ENCODE results near the gene IL36RN.
A peak's percentile ranks its signal among the peaks of the same experiment; 100 is the strongest.

The IL36RN gene

GRCh38 chr2:113058998-113059960 lies at the start of gene IL36RN:
IL36RN (plus strand) TSS chr2:113059198; CDS start chr2:113059439, 241 bp downstream.
- no peak for DNase-seq

- no peak for DNase-seq
These were observed 49.4 kb upstream of the IL36RN start for GRCh38 chr2:113009622-113010021.

- no peak for DNase-seq
These were observed 48.9 kb upstream of the IL36RN start for GRCh38 chr2:113010088-113010487.

GRCh38 chr2:113011108-113011507 lies 47.9 kb upstream of the IL36RN start:
- DNase-seq: no peak

- no peak for DNase-seq
These were observed 46.3 kb upstream of the IL36RN start for GRCh38 chr2:113012436-113013335.

GRCh38 chr2:113013336-113013661 lies 45.7 kb upstream of the IL36RN start:
- DNase-seq: no peak

- no peak for DNase-seq
These were observed 44.9 kb upstream of the IL36RN start for GRCh38 chr2:113014067-113014466.

- no peak for DNase-seq
These were observed 44.0 kb upstream of the IL36RN start for GRCh38 chr2:113015042-113015441.

- DNase-seq: no peak
These were observed 43.3 kb upstream of the IL36RN start for GRCh38 chr2:113015655-113016054.

- no peak for DNase-seq
These were observed 40.5 kb upstream of the IL36RN start for GRCh38 chr2:113018509-113018908.

- DNase-seq: no peak
These were observed 37.7 kb upstream of the IL36RN start for GRCh38 chr2:113021312-113021711.

- DNase-seq: no peak
These were observed 34.2 kb upstream of the IL36RN start for GRCh38 chr2:113024764-113025163.

- DNase-seq: no peak
These were observed 33.3 kb upstream of the IL36RN start for GRCh38 chr2:113025737-113026136.

GRCh38 chr2:113027691-113028090 lies 31.3 kb upstream of the IL36RN start:
- no peak for DNase-seq

- DNase-seq: no peak
These were observed 30.9 kb upstream of the IL36RN start for GRCh38 chr2:113028112-113028511.

GRCh38 chr2:113032737-113033136 lies 26.3 kb upstream of the IL36RN start:
- no peak for DNase-seq

GRCh38 chr2:113034016-113034415 lies 25.0 kb upstream of the IL36RN start:
- no peak for DNase-seq

GRCh38 chr2:113036763-113037162 lies 22.2 kb upstream of the IL36RN start:
- DNase-seq: no peak

GRCh38 chr2:113038291-113038690 lies 20.7 kb upstream of the IL36RN start:
- DNase-seq: no peak

GRCh38 chr2:113039158-113039557 lies 19.8 kb upstream of the IL36RN start:
- no peak for DNase-seq

GRCh38 chr2:113039719-113040118 lies 19.3 kb upstream of the IL36RN start:
- no peak for DNase-seq

- peak; percentile 3 to 11 for DNase-seq
These were observed 17.1 kb upstream of the IL36RN start for GRCh38 chr2:113041871-113042270.

- DNase-seq: no peak
These were observed 12.5 kb upstream of the IL36RN start for GRCh38 chr2:113046465-113046864.
